HG03108 (cell line): Measurements from ENCODE around the gene SPPL2A.

ENCODE experiments used
- ATAC-seq: cut with Tn5 transposase; IDR thresholded peaks from one replicate; pipeline ENCODE4 v1.9.1; 2021; ENCODE audit warnings: moderate library complexity; ENCODE audit not compliant: unreplicated experiment

Gene SPPL2A

DNA sequence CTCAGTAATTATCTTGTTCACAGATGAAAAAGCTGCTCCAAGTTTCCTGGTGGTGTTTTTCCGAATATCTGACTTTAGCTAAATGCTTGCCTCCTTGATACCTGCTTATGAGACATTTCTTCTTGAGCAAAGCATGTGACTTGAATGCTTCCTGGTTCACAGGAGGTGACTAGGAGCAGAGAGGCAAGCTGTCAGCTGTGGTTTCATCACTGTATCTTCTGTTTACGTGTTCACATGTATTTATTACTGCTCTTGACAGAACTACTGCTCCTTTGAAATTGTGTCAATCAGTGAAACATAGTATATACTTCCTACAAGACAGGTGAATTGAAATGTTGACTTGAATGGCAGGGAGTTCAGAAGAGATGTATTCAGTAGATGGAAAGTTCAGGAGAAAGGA lies 8.9 kb upstream of the SPPL2A start:
- no peak for ATAC-seq

DNA sequence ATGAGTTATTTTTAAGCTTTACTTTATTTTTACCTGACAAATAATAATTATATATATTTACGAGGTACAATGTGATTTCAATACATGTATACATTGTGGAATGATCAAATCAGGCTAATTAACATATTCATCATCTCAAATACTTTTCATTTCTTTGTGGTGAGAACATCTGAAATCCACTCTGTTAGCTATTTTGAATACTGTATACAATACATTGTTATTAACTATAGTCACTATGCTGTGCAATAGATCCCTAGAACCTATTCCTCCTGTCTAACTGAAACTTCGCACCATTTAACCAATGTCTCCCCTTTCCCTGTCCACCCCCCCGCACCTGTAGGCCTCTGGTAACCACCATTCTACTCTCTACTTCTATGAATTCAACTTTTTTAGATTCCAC lies 7.9 kb upstream of the SPPL2A start:
- no peak for ATAC-seq

DNA sequence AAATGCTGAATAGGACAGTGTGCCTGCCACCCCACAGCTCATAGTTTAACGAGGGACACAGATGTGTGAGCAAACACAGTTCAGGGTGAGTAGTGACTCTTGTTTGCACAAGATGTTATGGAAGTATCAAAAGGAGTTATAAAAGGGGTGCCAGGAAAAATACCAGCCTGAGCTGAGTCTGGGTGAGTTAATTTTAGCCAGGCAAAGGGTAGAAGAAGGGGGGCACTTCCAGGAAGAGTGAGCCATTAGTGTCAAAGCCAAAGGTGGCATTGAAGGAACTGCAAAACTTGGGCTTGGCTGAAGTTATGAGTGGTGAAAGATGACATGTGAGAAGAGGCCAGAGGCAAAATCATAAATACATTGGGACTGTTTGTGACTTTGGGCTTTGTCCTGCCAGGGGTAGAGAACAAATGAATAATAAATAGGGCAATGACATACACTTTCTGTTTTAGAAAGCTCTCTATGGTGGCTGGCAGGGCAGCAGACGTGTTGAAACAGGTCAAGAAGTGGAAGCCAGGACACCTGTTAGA lies 1.9 kb upstream of the SPPL2A start:
- ATAC-seq = no peak

DNA sequence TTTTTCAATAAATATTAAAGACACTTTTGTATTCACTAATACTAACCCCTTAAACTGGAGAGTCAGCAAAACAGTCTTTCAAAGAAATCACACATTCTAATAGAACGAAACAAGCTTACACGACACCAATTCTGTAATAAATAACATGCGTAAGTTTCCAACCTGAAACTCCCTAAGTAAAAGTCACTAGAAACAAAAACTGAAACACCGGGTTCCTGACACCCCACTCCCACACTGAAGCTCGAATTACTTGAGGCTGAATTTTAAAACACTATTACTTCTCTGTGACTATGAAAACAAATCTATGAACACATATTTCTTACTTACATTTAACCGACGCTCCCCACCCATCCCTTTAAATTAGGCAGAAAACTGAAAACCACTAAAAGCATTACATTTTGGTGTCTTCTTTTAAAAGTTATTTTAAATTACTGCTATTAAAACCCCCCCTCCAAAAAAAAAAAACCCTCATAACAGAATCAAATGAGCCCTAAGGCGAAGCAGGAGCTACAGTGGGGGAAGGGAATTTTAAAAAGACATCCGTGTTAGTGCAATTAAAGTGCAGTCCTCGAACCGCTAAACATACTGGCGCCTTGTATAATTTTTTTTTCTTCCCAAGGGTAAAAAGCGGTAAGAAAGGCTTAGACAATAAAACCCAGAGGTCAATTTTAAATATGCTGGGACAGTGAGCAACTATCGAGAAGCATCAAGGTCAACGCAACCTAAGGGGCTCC lies 878 bp downstream of the SPPL2A start:
- peak; percentile 40 for ATAC-seq

DNA sequence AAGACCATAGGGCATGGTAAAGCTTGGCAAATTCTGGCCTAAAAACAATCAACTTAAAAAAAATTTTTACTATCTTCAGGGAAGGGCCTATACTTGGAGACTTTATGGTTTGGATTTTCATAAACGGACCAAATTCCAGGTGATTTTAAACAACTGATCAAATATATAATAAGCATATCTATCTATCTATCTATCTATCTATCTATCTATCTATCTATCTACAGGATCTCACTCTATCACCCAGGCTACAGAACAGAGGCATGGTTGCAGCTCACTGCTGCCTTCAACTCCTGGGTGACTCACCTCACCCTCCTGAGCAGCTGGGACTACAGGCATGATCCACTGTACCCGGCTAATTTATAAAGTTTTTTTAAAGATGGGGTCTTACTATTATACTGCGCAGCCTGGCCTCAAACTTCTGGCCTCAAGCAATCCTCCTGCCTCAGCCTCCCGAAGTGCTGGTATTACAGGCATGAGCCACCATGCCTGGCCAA lies 6.7 kb downstream of the SPPL2A start:
- ATAC-seq = no peak

DNA sequence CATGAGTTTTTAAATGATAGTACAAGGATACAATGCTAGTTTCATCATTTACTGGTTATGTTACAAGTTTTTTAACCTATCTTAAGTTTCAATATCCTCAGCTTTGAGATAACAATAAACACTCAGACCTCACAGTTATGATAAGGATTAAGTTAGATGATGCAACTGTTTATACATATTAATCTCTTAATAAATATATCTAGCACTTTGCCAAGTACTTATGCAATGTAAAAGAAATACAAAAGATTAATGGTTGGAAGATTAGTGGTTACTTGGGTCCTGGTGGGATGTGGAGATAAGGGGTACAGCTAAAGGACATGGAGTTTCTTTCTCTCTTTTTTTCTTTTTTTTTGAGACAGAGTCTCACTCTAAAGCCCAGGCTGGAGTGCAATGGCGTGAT lies 12.0 kb downstream of the SPPL2A start:
- ATAC-seq = no peak

DNA sequence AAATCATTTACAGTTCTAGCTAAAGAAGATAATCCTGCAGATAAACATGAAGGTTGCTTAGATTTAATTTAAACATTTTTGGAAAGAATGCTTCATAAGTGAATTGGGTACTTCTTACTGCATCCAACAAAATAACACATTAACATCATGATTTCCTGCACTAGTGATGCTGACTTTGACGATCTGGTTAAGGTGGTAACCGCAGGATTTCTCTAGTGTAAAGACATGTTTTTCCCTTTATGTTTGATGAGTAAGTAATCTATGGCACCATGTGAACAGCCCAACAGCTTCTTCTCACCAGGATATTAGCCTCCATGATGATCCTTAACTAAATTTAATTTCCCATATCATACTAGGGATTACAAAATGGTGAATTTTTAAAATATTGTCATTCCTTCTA lies 14.1 kb downstream of the SPPL2A start:
- ATAC-seq = no peak

DNA sequence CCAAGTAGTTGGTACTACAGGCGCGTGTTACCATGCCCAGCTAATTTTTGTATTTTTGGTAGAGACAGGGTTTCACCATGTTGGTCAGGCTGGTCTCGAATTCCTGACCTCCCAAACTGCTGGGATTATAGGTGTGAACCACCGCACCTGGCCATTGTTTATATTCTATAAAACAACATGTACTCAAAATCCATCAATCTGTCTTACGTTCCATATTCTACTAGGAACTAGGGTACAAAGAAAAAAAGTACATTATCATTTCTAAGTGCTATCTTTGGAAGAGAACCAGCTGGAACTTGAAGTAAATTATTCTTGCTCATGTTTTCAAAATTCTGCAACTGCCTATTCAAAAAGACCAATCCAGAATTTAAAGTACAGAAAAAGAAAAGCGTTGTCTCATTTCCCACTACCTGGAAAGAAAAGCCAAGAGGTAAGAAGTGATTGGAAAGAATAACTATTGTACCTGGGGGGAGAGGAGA lies 15.2 kb downstream of the SPPL2A start:
- ATAC-seq = no peak

DNA sequence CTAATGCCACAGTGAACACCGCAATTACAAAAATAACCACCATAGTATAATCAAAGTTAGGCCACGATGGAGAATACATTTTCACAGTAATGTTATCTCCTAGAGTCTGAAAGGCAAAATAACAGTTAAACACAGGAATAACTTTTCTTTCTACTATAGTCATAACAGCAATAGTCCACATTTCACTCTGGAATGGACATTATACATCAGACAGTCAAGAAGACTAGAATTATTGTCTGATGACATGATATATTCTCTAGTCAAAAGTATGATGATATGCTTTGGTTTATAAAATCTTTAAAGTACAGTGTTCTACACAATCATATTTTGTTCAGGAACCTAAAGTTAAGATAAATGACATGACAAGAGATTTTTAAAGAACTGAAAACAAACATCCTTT lies 18.0 kb downstream of the SPPL2A start:
- ATAC-seq = no peak

DNA sequence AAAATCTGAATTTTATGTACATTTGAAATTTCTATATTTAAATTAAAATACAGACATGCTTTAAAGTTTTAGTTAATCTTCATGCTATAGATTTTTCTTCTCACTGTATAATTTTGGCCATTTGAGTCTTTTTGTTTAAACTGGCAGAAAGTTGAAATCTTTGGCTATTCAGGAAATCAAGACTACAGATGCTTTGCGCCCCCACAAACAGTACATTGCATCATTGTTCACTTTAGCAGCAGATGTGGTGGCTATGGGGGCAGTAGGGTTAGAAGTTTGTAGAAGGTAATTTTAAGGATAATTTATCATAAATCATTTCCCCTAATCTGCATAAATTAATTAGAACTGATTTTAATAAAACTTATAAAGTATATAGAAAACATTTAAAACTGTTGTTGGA lies 20.9 kb downstream of the SPPL2A start:
- no peak for ATAC-seq

DNA sequence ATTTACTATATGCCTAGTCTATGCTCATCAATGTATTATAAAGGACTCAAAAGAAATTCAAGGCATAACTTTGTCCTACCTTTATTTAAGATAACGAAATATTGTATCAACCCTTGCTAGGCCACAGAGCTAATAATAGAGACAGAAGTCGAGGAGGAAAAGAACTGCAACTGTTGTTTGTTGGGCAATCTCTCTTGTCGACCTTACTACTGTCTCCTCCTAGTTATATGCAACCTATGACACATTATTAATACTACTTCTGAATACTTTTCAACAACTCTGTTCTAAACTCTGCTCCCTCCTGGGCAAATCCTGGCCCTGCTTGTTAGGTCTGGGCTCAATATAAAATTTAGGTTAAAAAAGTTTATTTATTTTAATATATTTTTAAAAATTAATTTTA lies 24.6 kb downstream of the SPPL2A start:
- no peak for ATAC-seq

DNA sequence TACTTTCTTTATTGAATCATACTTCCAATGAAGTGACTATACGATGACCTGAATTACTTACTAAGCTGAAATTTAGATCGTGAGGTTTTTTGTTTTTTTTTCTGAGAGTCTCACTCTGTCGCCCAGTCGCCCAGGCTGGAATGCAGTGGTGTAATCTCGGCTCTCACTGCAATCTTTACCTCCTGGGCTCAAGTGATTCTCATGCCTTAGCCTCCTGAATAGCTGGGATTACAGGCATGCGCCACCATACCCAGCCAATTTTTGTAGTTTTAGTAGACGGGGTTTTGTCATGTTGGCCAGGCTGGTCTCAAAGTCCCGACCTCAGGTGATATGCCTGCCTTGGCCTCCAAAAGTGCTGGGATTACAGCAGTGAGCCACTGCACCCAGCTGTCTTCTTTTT lies 28.7 kb downstream of the SPPL2A start:
- no peak for ATAC-seq

DNA sequence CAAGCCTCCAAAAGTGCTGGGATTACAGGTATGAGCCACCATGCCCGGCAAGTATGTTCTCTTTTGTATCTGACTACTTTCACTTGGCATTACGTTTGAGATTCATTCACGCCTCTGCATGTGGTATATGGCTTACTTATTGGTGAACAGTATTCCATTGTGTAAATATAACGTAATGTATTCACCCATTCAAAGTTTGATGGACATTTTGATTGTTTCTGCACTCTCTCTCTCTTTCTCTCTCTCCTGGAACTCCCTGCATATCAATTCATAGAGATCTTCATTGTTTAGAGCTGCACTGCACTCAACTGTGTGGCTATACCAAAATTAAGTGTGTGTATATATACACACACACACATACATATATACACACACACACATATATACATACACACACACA lies 30.4 kb downstream of the SPPL2A start:
- ATAC-seq = no peak

DNA sequence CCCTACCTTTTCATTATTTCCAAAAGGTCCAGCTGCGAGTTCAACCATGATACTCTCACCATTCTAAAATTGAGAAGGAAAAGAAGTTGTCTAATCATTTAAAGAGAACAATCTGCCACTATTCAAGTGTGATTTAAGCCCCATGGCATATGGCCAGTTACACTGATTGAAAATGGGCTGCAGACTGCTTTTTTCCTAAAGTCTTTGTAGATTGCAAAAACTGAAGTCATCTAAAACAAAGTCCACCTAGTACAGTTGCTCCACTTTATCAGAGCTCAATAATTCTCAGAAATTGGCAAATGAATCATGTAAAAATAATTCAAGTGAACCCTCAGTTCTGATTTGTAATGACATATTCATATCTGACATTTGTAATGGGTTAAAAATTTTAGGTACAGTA lies 39.2 kb downstream of the SPPL2A start:
- ATAC-seq = no peak

DNA sequence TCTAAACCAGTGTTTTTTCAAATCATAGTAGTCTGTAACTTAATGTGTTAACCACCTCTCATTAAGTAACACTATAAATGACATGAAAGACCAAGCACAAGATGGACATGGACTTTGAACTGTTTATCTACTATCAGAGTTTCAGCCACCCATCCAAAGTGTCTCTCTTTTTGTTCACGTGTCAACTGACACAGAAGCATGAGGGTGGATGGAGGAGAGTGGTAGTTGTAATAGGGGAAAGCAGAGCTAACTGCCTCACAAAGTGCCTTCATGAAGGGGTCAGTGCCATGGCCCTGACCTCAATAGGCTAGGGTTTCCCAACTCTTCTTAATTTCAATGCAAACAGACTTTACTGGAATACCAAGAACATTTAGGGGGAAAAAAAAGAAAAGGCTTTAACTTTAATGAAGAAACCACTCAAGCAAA lies 46.8 kb downstream of the SPPL2A start:
- no peak for ATAC-seq

DNA sequence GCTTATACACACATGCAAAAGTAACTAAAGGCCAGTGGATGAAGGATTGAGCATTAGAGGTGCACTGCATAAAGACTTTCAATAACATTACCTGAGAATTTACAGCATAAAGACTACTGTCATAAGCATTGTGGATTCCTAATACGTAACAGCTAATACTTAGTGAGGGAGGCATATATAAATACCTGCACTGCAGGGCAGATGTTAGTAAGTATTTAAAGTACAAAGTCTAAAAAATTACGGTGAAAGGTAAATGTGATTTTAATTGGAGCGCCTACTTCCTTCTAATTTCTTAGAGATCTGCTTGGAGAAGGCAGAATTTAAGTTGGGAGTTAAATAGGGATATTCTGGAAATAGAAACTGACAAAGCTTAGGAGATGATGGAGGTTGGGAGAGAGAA lies 53.5 kb downstream of the SPPL2A start:
- no peak for ATAC-seq

DNA sequence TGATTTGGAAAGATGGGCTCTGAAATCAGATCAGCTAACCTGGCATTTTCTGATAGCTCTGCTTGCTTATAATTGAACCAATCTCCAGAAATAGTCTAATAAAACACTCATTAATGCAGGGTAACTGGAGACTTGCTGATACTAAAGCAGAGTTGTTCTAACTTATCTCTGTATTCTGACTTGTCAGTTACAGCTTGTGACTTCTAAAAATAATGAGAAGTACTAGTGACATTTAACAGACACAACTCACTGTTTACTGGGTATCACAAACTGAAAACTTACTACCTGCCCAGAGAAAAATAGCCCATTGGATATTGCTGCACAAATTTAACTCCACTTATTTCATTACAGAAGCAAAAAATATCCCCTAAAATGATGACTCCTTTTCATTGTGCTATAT lies 54.9 kb downstream of the SPPL2A start:
- ATAC-seq = no peak

DNA sequence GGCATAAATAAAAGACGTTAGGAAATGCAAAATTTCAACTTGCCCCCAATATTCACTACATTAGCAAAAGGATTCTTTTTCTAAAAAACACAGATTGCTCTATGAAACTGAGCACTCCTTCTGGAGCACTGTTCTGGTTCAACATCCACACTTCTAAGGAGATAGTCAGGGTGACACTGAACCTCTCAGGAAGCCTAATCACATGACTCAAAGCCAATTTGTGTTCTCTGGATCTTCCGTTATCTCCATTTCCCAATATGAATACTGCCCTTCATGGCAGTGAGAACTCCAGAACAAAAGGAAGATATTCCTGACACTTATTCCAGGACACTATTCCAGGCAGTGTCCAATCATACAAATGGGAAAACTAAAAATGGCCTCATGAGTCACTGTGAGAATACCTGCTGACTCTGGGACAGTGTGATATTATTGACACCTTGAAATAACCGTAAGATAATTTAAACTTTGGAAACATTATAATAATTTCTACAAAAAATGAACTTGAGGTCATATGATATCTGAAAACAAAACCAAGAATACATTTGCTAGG lies 57.6 kb downstream of the SPPL2A start:
- ATAC-seq = no peak

DNA sequence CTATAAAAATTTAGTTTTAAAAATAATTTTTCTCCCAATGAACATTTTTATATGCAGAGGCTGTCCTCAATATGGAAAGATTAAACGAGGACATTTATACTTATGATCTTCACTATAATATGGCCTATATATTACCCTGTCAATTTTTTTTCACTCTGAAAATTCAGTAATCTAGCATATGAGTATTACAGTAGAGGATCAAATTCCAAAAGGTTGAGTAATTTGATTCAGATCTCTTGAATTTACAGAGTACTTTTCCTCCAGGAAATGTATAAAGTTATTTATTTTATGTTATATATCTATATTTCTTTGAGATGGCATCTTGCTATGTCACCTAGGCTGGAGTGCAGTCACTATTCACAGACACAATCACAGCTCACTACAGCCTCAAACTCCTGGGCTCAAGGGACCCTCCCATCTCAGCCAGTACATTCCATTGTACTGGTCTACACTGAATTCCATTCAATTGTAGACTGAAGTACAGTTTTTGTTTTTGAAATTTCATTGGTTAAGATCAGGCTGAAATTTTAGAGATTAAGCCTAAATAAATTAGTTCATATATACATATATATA lies 62.7 kb downstream of the SPPL2A start:
- no peak for ATAC-seq

DNA sequence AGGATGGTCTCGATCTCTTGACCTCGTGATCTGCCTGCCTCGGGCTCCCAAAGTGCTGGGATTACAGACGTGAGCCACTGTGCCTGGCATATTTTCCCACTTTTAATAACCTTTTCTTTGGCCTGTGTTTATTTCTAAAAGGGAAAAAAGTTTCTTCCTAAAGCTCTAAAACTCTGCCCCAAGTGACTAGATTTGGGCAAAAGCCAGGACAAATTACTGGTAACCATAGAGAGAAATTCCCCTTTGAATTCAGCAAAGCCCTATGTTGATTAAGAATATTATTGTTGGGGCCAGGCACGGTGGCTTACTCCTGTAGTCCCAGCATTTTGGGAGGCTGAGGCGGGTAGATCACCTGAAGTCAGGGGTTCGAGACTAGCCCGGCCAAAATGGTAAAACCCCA lies 67.4 kb downstream of the SPPL2A start:
- ATAC-seq = no peak

DNA sequence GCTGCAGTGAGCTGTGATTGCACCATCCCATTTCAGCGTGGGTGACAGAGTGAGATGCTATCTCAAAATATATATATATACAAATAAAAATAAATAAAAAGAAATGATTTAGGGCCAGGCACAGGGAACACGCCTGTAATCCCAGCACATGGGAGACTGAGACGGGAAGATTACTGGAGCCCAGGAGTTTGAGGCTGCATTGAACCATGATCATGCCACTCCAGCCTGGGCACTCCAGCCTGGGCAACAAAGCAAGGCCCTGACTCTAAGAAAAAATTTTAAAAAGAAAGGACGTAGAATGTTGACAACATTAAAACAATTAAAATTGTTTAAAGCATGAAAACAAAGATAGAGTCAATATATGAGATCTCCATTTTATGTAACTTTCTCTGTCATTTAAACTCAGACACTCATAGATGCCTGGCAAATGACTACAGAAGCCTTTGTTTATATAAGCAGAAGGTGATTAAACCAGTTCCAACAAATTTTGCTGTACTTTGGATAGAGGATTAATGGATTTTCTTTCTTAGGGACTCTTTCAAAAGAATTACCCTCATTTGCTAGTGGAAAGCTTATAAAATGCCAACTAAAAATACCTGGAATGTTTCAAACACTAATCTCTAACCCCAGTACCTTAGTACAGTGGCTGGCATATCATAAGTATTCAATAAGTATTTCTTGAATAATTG lies 68.3 kb downstream of the SPPL2A start:
- ATAC-seq = no peak
